ENCODE results near the gene HLA-DRB1. TPM values are rescaled to one million over a fixed set of nuclear protein-coding genes. Genes with fewer than 3 reads are reported as not detected.
"Not testable (repeated sequence)": the region's sequence is repeated elsewhere in the genome, so short reads cannot be mapped to it uniquely, and the experiment has no call there.

The HLA-DRB1 gene
- total RNA-seq, 1 donor from 2014 or later, result 25.5 TPM

GRCh38 chr6:32604434-32604877 lies 14.8 kb upstream of the HLA-DRB1 start:
- intact Hi-C loops (cut with DNase I), result no loop called here
- TF ChIP-seq POLR2A (IDR thresholded peaks at IDR 0.05) (no peak), POLR2AphosphoS5 (IDR thresholded peaks at IDR 0.05; ENCODE audit: insufficient read depth in 1 of 2, low read depth in 1 of 2) (no peak)
- TF ChIP-seq, protein P1, sequence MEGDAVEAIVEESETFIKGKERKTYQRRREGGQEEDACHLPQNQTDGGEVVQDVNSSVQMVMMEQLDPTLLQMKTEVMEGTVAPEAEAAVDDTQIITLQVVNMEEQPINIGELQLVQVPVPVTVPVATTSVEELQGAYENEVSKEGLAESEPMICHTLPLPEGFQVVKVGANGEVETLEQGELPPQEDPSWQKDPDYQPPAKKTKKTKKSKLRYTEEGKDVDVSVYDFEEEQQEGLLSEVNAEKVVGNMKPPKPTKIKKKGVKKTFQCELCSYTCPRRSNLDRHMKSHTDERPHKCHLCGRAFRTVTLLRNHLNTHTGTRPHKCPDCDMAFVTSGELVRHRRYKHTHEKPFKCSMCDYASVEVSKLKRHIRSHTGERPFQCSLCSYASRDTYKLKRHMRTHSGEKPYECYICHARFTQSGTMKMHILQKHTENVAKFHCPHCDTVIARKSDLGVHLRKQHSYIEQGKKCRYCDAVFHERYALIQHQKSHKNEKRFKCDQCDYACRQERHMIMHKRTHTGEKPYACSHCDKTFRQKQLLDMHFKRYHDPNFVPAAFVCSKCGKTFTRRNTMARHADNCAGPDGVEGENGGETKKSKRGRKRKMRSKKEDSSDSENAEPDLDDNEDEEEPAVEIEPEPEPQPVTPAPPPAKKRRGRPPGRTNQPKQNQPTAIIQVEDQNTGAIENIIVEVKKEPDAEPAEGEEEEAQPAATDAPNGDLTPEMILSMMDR (IDR thresholded peaks at IDR 0.05), result no peak
- no peak overlapping the region for H3K4me3 ChIP-seq
- no peak for DNase-seq (ENCODE audit: extremely low spot score in 2 of 2)
- H3K27me3 ChIP-seq, result no peaks in the 10 kb centered on the region
- H3K9me3 ChIP-seq, result no peaks in the 10 kb centered on the region
- no peaks in the 10 kb centered on the region for H3K4me1 ChIP-seq
- H3K27ac ChIP-seq, result no peak overlapping the region
- no peaks in the 10 kb centered on the region for H3K36me3 ChIP-seq

DNA sequence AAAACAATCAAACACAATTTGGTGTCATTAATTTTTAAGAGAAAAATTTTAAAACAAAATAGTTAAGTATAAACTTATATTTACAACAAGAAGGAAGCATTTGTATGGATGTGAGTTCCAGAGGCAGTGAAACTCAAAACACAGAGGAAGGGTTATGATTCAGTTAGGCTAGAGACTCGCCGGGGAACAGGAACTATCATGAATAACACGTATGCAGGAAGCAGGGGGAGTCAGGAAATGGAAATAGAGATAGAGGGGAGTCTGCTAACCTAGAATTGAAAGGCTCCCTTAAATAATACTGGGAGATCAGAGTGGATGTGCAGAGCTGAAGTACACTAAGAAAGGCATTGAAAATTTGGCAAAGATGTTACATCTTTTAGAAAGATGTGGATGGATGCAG lies 14.2 kb upstream of the HLA-DRB1 start:
- no peaks in the 10 kb centered on the region for H3K9me3 ChIP-seq

DNA sequence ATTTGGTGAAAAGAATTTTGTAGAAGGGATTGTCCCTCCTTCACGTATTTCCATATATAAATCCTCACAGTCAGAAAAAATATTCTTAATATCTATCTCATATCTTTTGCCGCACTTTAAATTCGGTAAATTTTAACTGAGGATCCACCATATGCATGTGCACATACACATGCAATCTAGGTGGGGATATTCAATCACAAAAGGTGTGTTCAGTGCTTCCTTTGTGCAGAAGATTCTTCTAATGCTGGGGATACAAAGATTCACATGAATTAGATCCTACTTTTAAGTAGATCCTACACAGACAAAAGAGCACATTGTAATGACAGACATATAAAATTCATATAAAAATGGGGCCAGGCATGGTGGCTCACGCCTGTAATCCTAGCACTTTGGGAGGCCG lies 13.6 kb upstream of the HLA-DRB1 start:
- H3K4me3 ChIP-seq, result no peak overlapping the region
- DNase-seq (ENCODE audit: extremely low spot score in 2 of 2), result no peak
- TF ChIP-seq, protein P1 (IDR thresholded peaks at IDR 0.05), result no peak
- intact Hi-C loops (cut with DNase I), result no loop called here
- no peaks in the 10 kb centered on the region for H3K27me3 ChIP-seq
- H3K4me1 ChIP-seq, result no peaks in the 10 kb centered on the region
- no peaks in the 10 kb centered on the region for H3K9me3 ChIP-seq
- no peaks in the 10 kb centered on the region for H3K36me3 ChIP-seq
- H3K27ac ChIP-seq, result no peak overlapping the region

More for the DNA sequence above, 14.2 kb upstream of the HLA-DRB1 start:
- no peak for TF ChIP-seq POLR2A (IDR thresholded peaks at IDR 0.05)
- TF ChIP-seq, protein P1 (IDR thresholded peaks at IDR 0.05), result no peak
- no peak for TF ChIP-seq POLR2AphosphoS5 (IDR thresholded peaks at IDR 0.05; ENCODE audit: insufficient read depth in 1 of 2, low read depth in 1 of 2)
- Histone ChIP-seq H3K27me3 (no peaks in the 10 kb centered on the region), H3K4me3 (no peak overlapping the region), H3K4me1 (no peaks in the 10 kb centered on the region), H3K27ac (no peak overlapping the region), H3K36me3 (no peaks in the 10 kb centered on the region)
- intact Hi-C loops (cut with DNase I), result no loop called here
- DNase-seq (ENCODE audit: extremely low spot score in 2 of 2), result no peak

DNA sequence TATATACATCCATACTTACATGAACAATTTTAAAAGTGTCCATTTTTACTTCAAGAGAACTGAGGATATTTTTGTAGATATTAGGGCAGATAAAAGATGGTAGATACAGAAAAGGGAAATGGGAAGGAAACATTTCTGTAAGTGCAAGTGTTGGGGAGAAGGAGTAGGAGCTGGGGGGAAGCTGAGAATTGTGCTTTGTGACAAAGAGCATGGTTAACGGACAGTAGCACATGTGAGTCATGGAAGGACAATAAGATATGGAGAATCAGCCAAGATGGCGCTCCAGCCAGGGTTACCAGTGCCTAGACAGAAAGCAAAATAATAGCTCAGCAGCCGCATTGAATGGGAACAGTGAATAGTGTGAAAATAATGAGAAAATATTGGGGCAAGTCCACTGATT lies 12.7 kb upstream of the HLA-DRB1 start:
- Histone ChIP-seq H3K27ac (no peak overlapping the region), H3K9me3 (no peaks in the 10 kb centered on the region), H3K36me3 (no peaks in the 10 kb centered on the region), H3K4me1 (no peaks in the 10 kb centered on the region), H3K4me3 (no peak overlapping the region), H3K27me3 (no peaks in the 10 kb centered on the region)
- TF ChIP-seq, protein P1 (IDR thresholded peaks at IDR 0.05), result no peak
- TF ChIP-seq POLR2AphosphoS5 (IDR thresholded peaks at IDR 0.05; ENCODE audit: insufficient read depth in 1 of 2, low read depth in 1 of 2), result no peak
- TF ChIP-seq POLR2A (IDR thresholded peaks at IDR 0.05), result no peak
- DNase-seq (ENCODE audit: extremely low spot score in 2 of 2), result no peak
- intact Hi-C loops (cut with DNase I), result no loop called here

DNA sequence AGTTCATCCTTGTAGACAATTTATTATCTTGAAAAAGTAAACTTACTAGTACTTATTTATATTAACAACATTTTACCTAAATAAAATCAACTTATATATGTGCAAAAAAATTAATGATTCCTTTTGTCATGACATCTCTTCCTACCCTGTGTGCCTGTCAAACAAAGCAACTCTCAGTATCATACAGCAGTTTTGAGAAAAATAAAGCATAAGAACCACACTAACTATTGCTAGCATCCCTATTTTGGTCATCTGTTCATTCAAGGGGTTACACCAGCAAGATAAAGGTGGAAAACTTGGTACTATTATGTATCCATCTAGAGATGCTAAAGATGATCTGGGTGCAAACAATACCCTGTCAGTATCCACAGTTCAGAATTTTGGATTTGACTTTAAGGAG lies 7.4 kb upstream of the HLA-DRB1 start:
- H3K27ac ChIP-seq, result no peak overlapping the region
- TF ChIP-seq POLR2A (IDR thresholded peaks at IDR 0.05), result no peak
- no peak for TF ChIP-seq POLR2AphosphoS5 (IDR thresholded peaks at IDR 0.05; ENCODE audit: insufficient read depth in 1 of 2, low read depth in 1 of 2)
- TF ChIP-seq, protein P1 (IDR thresholded peaks at IDR 0.05), result no peak
- H3K9me3 ChIP-seq, result no peaks in the 10 kb centered on the region
- no peaks in the 10 kb centered on the region for H3K27me3 ChIP-seq
- no peak for DNase-seq (ENCODE audit: extremely low spot score in 2 of 2)
- no peaks in the 10 kb centered on the region for H3K36me3 ChIP-seq
- H3K4me3 ChIP-seq, result no peak overlapping the region
- intact Hi-C loops (cut with DNase I), result no loop called here
- H3K4me1 ChIP-seq, result no peaks in the 10 kb centered on the region

GRCh38 chr6:32590713-32591112 lies 1.1 kb upstream of the HLA-DRB1 start:
- H3K4me3 ChIP-seq, result not testable (repeated sequence)

More at GRCh38 chr6:32590713-32591112, 1.1 kb upstream of the HLA-DRB1 start:
- intact Hi-C loops (cut with DNase I); H3K36me3 ChIP-seq; H3K9me3 ChIP-seq; DNase-seq (ENCODE audit: extremely low spot score in 2 of 2); H3K27ac ChIP-seq; H3K27me3 ChIP-seq; H3K4me1 ChIP-seq: not testable (repeated sequence)
